ENCODE measurements around the gene SGK1.
"Not testable (repeated sequence)": the region's sequence is repeated elsewhere in the genome, so short reads cannot be mapped to it uniquely, and the experiment has no call there.

The SGK1 gene

DNA sequence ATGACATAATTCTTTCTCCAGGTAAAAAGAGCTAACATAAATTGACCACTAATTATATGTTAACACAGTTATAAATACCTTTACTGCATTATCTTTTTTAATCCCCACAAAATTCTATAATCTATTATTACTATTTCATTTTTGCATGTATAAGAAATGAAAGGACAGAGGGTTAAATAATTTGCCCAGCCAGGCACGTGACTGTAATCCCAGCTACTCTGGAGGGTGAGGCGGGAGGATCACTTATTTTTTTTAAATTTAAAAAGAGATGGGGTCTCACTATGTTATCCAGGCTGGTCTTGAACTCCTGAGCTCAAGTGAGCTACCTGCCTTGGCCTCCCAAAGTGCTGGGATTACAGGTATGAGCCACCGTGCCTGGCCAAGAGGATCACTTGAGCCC, 121.9 kb downstream of the SGK1 start:
- DNase-seq (ENCODE audit: low read depth) = no peak
- no peak overlapping the region for H3K4me3 ChIP-seq (ENCODE audit: low read depth, low read length)
- no peak for TF ChIP-seq MYC (IDR thresholded peaks at IDR 0.05; ENCODE audit: low read depth, low read length)
- TF ChIP-seq, protein P1, sequence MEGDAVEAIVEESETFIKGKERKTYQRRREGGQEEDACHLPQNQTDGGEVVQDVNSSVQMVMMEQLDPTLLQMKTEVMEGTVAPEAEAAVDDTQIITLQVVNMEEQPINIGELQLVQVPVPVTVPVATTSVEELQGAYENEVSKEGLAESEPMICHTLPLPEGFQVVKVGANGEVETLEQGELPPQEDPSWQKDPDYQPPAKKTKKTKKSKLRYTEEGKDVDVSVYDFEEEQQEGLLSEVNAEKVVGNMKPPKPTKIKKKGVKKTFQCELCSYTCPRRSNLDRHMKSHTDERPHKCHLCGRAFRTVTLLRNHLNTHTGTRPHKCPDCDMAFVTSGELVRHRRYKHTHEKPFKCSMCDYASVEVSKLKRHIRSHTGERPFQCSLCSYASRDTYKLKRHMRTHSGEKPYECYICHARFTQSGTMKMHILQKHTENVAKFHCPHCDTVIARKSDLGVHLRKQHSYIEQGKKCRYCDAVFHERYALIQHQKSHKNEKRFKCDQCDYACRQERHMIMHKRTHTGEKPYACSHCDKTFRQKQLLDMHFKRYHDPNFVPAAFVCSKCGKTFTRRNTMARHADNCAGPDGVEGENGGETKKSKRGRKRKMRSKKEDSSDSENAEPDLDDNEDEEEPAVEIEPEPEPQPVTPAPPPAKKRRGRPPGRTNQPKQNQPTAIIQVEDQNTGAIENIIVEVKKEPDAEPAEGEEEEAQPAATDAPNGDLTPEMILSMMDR (IDR thresholded peaks at IDR 0.05; ENCODE audit: low read depth, low read length) = no peak
- TF ChIP-seq, protein P2, sequence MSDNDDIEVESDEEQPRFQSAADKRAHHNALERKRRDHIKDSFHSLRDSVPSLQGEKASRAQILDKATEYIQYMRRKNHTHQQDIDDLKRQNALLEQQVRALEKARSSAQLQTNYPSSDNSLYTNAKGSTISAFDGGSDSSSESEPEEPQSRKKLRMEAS (IDR thresholded peaks at IDR 0.05; ENCODE audit: low read depth, low read length) = no peak
- TF ChIP-seq POLR2A (IDR thresholded peaks at IDR 0.05; ENCODE audit: extremely low read depth, insufficient read length) = no peak

DNA sequence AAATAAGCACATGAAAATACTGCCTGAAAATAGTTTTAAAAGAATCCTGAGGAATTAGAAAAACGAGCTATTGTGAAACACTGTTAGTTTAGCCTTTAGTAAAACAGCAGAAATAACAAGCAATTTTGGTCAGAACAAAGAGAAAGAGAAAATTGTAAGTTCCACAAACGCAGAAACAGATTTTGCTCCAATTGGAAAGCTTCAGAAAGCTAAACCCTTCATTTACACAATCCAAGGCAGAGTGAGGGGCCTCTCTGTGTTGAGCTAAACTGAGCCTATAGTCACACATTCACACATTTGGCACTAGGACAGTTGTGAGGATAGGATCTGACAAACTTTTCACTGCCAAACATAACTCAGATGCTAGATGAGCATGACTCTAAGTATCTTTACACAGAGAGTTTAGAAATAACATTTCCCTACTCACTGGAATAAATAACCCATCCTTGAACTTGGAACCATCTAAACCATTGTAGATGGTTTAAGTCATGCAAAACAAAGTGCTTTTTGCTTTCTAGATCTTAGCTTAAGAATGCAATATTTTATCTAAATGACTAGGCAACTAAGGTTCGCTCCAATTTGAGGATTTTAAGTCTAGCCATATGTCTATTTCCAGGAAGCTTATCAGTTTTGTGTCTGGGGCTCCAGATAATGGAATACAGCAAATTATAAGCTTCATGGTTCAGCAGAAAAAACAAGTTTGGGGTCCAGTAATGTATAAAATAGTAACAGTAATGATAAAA, 122.6 kb downstream of the SGK1 start:
- TF ChIP-seq POLR2A (IDR thresholded peaks at IDR 0.05; ENCODE audit: extremely low read depth, insufficient read length) = no peak
- TF ChIP-seq, protein P2 (IDR thresholded peaks at IDR 0.05; ENCODE audit: low read depth, low read length) = no peak
- TF ChIP-seq, protein P1 (IDR thresholded peaks at IDR 0.05; ENCODE audit: low read depth, low read length) = no peak
- no peak for TF ChIP-seq MYC (IDR thresholded peaks at IDR 0.05; ENCODE audit: low read depth, low read length)
- no peak overlapping the region for H3K4me3 ChIP-seq (ENCODE audit: low read depth, low read length)
- DNase-seq (ENCODE audit: low read depth) = no peak

DNA sequence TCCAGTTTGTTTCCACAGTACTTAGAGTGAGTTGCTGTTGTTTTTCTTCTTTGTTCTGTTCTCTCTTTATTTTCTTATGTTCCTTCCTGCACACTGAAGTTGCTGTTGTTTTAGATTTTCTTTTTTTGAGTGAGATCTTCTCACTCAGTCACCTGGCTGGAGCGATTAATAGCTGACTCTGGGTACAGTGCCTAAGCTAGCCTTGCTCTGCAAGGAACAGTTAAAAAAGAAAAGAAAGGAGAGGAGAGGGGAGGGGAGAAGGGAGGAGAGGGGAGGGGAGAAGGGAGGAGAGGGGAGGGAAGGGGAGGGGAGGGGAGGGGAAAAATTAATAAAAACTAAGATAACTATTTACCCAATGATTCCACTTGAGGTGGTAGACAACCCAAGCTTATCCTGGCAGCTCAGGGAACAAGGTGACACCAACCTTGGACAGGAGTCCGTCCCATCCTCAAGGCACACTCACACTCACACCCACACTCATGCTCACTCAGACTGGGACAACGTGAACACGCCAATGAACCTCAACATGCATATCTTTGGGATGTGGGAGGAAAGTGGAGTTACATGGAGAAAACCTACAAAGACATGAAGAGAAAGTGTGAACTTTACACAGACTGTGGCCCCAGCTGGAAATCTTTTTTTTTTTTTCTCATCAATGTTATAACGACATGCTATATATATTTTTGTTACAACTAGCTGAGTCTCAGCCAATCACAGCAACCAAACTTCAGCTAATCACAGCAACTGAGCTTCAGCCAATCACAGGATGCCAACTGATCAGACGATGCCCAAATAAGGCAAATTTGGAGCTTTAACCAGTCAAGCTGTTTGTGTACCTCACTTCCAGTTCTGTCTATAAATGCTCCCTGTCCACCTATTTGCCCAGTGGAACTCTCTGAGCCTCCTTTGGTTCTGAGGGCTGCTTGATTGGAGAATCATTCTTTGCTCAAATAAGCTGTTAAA, 124.1 kb downstream of the SGK1 start:
- no peak for DNase-seq (ENCODE audit: low read depth)
- no peak for TF ChIP-seq MYC (IDR thresholded peaks at IDR 0.05; ENCODE audit: low read depth, low read length)
- TF ChIP-seq, protein P1 (IDR thresholded peaks at IDR 0.05; ENCODE audit: low read depth, low read length) = no peak
- TF ChIP-seq POLR2A (IDR thresholded peaks at IDR 0.05; ENCODE audit: extremely low read depth, insufficient read length) = no peak
- TF ChIP-seq, protein P2 (IDR thresholded peaks at IDR 0.05; ENCODE audit: low read depth, low read length) = no peak
- H3K4me3 ChIP-seq (ENCODE audit: low read depth, low read length) = no peak overlapping the region

DNA sequence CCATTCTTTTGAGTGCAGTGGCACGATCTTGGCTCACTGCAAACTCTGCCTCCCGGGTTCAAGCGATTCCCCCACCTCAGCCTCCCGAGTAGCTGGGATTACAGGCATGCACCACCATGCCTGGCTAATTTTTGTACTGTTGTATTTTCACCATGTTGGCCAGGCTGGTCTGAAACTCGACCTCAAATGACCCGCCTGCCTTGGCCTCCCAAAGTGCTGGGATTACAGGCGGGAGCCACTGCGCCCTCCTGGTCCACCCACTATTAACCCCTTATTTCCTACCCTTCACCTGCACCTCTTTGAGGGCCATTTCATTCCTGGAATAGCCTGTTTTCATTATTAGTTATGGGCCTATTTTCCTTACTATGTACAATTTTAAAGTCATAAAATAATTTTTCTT, 125.3 kb downstream of the SGK1 start:
- H3K4me3 ChIP-seq (ENCODE audit: low read depth, low read length); DNase-seq (ENCODE audit: low read depth): not testable (repeated sequence)

DNA sequence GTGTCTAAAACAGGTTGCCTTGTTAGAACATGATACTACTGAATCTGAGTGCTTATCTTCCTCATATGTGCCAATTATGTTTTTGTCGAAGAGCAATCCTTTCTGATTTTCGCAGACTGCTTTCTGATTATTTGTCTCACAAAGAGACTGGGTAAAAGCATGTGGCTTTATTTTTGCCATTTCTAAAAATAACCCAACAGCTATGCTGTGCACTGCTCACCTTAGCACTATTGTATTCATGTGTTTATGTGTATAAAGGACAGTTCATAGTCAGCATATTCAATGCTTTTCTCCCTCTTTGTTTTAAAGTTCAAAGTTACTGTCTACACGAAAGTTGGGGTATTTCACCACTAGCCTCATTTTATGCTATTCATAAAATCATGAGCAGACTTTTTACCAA, 127.0 kb downstream of the SGK1 start:
- TF ChIP-seq, protein P2 (IDR thresholded peaks at IDR 0.05; ENCODE audit: low read depth, low read length) = no peak
- TF ChIP-seq MYC (IDR thresholded peaks at IDR 0.05; ENCODE audit: low read depth, low read length) (no peak), POLR2A (IDR thresholded peaks at IDR 0.05; ENCODE audit: extremely low read depth, insufficient read length) (no peak)
- TF ChIP-seq, protein P1 (IDR thresholded peaks at IDR 0.05; ENCODE audit: low read depth, low read length) = no peak
- H3K4me3 ChIP-seq (ENCODE audit: low read depth, low read length) = no peak overlapping the region
- no peak for DNase-seq (ENCODE audit: low read depth)

DNA sequence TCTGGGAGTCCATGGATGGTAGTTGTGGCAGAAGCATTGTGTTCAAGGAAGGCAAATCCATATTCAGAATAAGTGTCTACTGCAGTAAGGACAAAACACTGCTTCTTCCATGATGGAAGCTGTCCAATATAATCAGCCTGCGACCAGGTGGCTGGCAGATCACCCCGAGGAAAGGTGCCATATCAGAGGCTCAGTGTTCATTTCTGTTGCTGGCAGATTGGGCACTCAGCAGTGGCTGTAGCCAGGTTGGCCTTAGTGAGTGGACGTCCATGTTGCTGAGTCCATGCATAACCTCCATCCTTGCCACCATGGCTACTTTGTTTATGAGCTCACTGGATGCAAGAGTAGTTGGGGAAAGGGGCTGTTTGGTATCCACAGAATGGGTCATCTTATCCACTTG, 130.2 kb downstream of the SGK1 start:
- H3K4me3 ChIP-seq (ENCODE audit: low read depth, low read length) = no peak overlapping the region
- no peak for DNase-seq (ENCODE audit: low read depth)
- TF ChIP-seq, protein P1 (IDR thresholded peaks at IDR 0.05; ENCODE audit: low read depth, low read length) = no peak
- TF ChIP-seq POLR2A (IDR thresholded peaks at IDR 0.05; ENCODE audit: extremely low read depth, insufficient read length) (no peak), MYC (IDR thresholded peaks at IDR 0.05; ENCODE audit: low read depth, low read length) (no peak)
- TF ChIP-seq, protein P2 (IDR thresholded peaks at IDR 0.05; ENCODE audit: low read depth, low read length) = no peak
